NCI-H2227 treated with DMSO at 0.1 percent for 48 hours (cell line): Measurements from ENCODE around the gene TRIP10.
A peak's percentile ranks its signal among the peaks of the same experiment; 100 is the strongest.
"Not testable (repeated sequence)": the region's sequence is repeated elsewhere in the genome, so short reads cannot be mapped to it uniquely, and the experiment has no call there.

Source experiments
- DNase-seq: peaks from one replicate; lab custom pipeline; 2025; lab: John Stamatoyannopoulos, UW

Gene TRIP10

GRCh38 chr19:6743714-6744380, 4.4 kb downstream of the TRIP10 start:
- DNase-seq, result no peak

- DNase-seq, result no peak
Observed at GRCh38 chr19:6744381-6745301, 5.2 kb downstream of the TRIP10 start.

- DNase-seq, result no peak
Observed at GRCh38 chr19:6745965-6746364, 6.5 kb downstream of the TRIP10 start.

- not testable (repeated sequence) for DNase-seq
Observed at GRCh38 chr19:6748543-6748942, 9.1 kb downstream of the TRIP10 start.

- no peak for DNase-seq
Observed at GRCh38 chr19:6750062-6750461, 10.6 kb downstream of the TRIP10 start.

- DNase-seq, result no peak
Observed at GRCh38 chr19:6751189-6751588, 11.7 kb downstream of the TRIP10 start.

GRCh38 chr19:6752256-6753177, 13.0 kb downstream of the TRIP10 start:
- DNase-seq, result no peak

GRCh38 chr19:6753178-6754031, 13.9 kb downstream of the TRIP10 start:
- no peak for DNase-seq

GRCh38 chr19:6754136-6754535, 14.7 kb downstream of the TRIP10 start:
- no peak for DNase-seq

- no peak for DNase-seq
Observed at GRCh38 chr19:6754653-6755463, 15.4 kb downstream of the TRIP10 start.

GRCh38 chr19:6760606-6761005, 21.1 kb downstream of the TRIP10 start:
- no peak for DNase-seq

- no peak for DNase-seq
Observed at GRCh38 chr19:6761053-6761676, 21.7 kb downstream of the TRIP10 start.

- not testable (repeated sequence) for DNase-seq
Observed at GRCh38 chr19:6762253-6762797, 22.8 kb downstream of the TRIP10 start.

- no peak for DNase-seq
Observed at GRCh38 chr19:6765738-6766356, 26.4 kb downstream of the TRIP10 start.

- DNase-seq, result no peak
Observed at GRCh38 chr19:6766357-6767080, 27.0 kb downstream of the TRIP10 start.

GRCh38 chr19:6767081-6767356, 27.5 kb downstream of the TRIP10 start:
- no peak for DNase-seq

GRCh38 chr19:6767357-6768235, 28.1 kb downstream of the TRIP10 start, which contains the start of gene SH2D3A:
Gene SH2D3A, minus strand, starts transcription at chr19:6767435. Its CDS starts 3,687 bp downstream, at chr19:6763748.
- DNase-seq, result peak; percentile 6
